Measurements from ENCODE around the gene ENGASE.

The ENGASE gene

GRCh38 chr17:79039886-79040285 is 34.7 kb upstream of the ENGASE start:
- DNase-seq: no peak

- no peak for DNase-seq
Measured at GRCh38 chr17:79041041-79041570, 33.5 kb upstream of the ENGASE start.

GRCh38 chr17:79041723-79042420 is 32.8 kb upstream of the ENGASE start:
- DNase-seq: no peak

GRCh38 chr17:79042421-79043190 is 32.0 kb upstream of the ENGASE start:
- DNase-seq: peak; percentile 75

- no peak for DNase-seq
Measured at GRCh38 chr17:79043191-79043930, 31.3 kb upstream of the ENGASE start.

- DNase-seq: no peak
Measured at GRCh38 chr17:79043931-79044320, 30.7 kb upstream of the ENGASE start.

GRCh38 chr17:79044462-79044861 is 30.2 kb upstream of the ENGASE start:
- DNase-seq: no peak

- no peak for DNase-seq
Measured at GRCh38 chr17:79045001-79045729, 29.5 kb upstream of the ENGASE start.

- DNase-seq: peak; percentile 52
Measured at GRCh38 chr17:79045842-79046196, 28.8 kb upstream of the ENGASE start.

- no peak for DNase-seq
Measured at GRCh38 chr17:79046197-79046915, 28.3 kb upstream of the ENGASE start.

GRCh38 chr17:79046916-79047280 is 27.7 kb upstream of the ENGASE start:
- DNase-seq: no peak

GRCh38 chr17:79047291-79047920 is 27.2 kb upstream of the ENGASE start:
- no peak for DNase-seq

- no peak for DNase-seq
Measured at GRCh38 chr17:79047923-79048825, 26.4 kb upstream of the ENGASE start.

- no peak for DNase-seq
Measured at GRCh38 chr17:79048826-79049755, 25.5 kb upstream of the ENGASE start.

- DNase-seq: no peak
Measured at GRCh38 chr17:79049821-79050220, 24.8 kb upstream of the ENGASE start.

GRCh38 chr17:79050551-79050950 is 24.1 kb upstream of the ENGASE start:
- DNase-seq: no peak

GRCh38 chr17:79051306-79051705 is 23.3 kb upstream of the ENGASE start:
- no peak for DNase-seq

GRCh38 chr17:79052131-79052530 is 22.5 kb upstream of the ENGASE start:
- DNase-seq: no peak

- DNase-seq: no peak
Measured at GRCh38 chr17:79053251-79053925, 21.2 kb upstream of the ENGASE start.

Measured in NCI-H774 (cell line).